ENCODE data around the gene RPL37A.

GRCh38 chr2:216532562-216532961 is 33.9 kb downstream of the RPL37A start:
- TF ChIP-seq CTCF (IDR thresholded peaks at IDR 0.05) (no peak), POLR2A (IDR thresholded peaks at IDR 0.05) (no peak)
